Measurements from ENCODE around the gene FCRL1.

FCRL1 gene, protein sequence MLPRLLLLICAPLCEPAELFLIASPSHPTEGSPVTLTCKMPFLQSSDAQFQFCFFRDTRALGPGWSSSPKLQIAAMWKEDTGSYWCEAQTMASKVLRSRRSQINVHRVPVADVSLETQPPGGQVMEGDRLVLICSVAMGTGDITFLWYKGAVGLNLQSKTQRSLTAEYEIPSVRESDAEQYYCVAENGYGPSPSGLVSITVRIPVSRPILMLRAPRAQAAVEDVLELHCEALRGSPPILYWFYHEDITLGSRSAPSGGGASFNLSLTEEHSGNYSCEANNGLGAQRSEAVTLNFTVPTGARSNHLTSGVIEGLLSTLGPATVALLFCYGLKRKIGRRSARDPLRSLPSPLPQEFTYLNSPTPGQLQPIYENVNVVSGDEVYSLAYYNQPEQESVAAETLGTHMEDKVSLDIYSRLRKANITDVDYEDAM

DNA sequence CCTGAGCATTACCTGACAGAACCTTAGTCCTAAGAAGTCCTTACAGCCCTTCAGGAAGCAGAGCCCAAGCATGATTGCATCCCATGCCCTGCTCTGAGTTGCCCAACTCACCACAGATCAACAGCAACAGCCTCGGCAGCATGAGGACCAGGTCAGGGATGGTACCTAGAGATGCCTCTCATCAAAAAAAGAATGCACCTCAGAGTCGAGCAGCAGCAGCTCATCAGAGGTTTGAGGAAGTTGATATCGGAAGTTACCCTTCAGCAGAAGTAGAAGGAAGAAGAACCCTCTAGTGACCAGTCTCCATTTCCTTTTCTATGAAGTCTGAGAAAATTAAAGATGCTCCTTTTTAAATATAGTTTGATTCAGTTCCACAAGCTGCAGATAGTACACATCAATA lies at the start of gene FCRL1:
TSS of gene FCRL1 (minus strand) at position 225 of the 400 bp plus-strand sequence. CDS start at position 142, 83 bp downstream.
- no peak for TF ChIP-seq RARB (CRISPR knock-in tag; IDR thresholded peaks at IDR 0.05)
- no peak for TF ChIP-seq ZNF70 (CRISPR knock-in tag; IDR thresholded peaks at IDR 0.05)
- TF ChIP-seq ZFP30 (CRISPR knock-in tag; IDR thresholded peaks at IDR 0.05), result no peak
- no peak for TF ChIP-seq ESRRG (CRISPR knock-in tag; IDR thresholded peaks at IDR 0.05)
- TF ChIP-seq ZNF565 (CRISPR knock-in tag; conservative IDR thresholded peaks at IDR 0.05; ENCODE audit: low read depth), result no peak
- no peak for TF ChIP-seq OSR1 (CRISPR knock-in tag; IDR thresholded peaks at IDR 0.05)
- TF ChIP-seq, protein P1, sequence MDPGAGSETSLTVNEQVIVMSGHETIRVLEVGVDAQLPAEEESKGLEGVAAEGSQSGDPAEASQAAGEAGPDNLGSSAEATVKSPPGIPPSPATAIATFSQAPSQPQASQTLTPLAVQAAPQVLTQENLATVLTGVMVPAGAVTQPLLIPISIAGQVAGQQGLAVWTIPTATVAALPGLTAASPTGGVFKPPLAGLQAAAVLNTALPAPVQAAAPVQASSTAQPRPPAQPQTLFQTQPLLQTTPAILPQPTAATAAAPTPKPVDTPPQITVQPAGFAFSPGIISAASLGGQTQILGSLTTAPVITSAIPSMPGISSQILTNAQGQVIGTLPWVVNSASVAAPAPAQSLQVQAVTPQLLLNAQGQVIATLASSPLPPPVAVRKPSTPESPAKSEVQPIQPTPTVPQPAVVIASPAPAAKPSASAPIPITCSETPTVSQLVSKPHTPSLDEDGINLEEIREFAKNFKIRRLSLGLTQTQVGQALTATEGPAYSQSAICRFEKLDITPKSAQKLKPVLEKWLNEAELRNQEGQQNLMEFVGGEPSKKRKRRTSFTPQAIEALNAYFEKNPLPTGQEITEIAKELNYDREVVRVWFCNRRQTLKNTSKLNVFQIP (CRISPR knock-in tag; IDR thresholded peaks at IDR 0.05; ENCODE audit: borderline replicate concordance, low read depth), result no peak
- TF ChIP-seq PPARA (CRISPR knock-in tag; IDR thresholded peaks at IDR 0.05; ENCODE audit: borderline replicate concordance), result no peak
- TF ChIP-seq, protein P2, sequence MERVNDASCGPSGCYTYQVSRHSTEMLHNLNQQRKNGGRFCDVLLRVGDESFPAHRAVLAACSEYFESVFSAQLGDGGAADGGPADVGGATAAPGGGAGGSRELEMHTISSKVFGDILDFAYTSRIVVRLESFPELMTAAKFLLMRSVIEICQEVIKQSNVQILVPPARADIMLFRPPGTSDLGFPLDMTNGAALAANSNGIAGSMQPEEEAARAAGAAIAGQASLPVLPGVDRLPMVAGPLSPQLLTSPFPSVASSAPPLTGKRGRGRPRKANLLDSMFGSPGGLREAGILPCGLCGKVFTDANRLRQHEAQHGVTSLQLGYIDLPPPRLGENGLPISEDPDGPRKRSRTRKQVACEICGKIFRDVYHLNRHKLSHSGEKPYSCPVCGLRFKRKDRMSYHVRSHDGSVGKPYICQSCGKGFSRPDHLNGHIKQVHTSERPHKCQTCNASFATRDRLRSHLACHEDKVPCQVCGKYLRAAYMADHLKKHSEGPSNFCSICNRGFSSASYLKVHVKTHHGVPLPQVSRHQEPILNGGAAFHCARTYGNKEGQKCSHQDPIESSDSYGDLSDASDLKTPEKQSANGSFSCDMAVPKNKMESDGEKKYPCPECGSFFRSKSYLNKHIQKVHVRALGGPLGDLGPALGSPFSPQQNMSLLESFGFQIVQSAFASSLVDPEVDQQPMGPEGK (CRISPR knock-in tag; IDR thresholded peaks at IDR 0.05; ENCODE audit: borderline replicate concordance), result no peak
- no peak for TF ChIP-seq ZC3H10 (CRISPR knock-in tag; IDR thresholded peaks at IDR 0.05)
- TF ChIP-seq, protein P3, sequence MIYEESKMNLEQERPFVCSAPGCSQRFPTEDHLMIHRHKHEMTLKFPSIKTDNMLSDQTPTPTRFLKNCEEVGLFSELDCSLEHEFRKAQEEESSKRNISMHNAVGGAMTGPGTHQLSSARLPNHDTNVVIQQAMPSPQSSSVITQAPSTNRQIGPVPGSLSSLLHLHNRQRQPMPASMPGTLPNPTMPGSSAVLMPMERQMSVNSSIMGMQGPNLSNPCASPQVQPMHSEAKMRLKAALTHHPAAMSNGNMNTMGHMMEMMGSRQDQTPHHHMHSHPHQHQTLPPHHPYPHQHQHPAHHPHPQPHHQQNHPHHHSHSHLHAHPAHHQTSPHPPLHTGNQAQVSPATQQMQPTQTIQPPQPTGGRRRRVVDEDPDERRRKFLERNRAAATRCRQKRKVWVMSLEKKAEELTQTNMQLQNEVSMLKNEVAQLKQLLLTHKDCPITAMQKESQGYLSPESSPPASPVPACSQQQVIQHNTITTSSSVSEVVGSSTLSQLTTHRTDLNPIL (CRISPR knock-in tag; IDR thresholded peaks at IDR 0.05; ENCODE audit: low read depth), result no peak
- no peak for TF ChIP-seq TOX (CRISPR knock-in tag; IDR thresholded peaks at IDR 0.05; ENCODE audit: borderline replicate concordance)
- TF ChIP-seq, protein P4, sequence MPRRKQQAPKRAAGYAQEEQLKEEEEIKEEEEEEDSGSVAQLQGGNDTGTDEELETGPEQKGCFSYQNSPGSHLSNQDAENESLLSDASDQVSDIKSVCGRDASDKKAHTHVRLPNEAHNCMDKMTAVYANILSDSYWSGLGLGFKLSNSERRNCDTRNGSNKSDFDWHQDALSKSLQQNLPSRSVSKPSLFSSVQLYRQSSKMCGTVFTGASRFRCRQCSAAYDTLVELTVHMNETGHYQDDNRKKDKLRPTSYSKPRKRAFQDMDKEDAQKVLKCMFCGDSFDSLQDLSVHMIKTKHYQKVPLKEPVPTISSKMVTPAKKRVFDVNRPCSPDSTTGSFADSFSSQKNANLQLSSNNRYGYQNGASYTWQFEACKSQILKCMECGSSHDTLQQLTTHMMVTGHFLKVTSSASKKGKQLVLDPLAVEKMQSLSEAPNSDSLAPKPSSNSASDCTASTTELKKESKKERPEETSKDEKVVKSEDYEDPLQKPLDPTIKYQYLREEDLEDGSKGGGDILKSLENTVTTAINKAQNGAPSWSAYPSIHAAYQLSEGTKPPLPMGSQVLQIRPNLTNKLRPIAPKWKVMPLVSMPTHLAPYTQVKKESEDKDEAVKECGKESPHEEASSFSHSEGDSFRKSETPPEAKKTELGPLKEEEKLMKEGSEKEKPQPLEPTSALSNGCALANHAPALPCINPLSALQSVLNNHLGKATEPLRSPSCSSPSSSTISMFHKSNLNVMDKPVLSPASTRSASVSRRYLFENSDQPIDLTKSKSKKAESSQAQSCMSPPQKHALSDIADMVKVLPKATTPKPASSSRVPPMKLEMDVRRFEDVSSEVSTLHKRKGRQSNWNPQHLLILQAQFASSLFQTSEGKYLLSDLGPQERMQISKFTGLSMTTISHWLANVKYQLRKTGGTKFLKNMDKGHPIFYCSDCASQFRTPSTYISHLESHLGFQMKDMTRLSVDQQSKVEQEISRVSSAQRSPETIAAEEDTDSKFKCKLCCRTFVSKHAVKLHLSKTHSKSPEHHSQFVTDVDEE (CRISPR knock-in tag; IDR thresholded peaks at IDR 0.05), result no peak
- no peak for ATAC-seq

DNA sequence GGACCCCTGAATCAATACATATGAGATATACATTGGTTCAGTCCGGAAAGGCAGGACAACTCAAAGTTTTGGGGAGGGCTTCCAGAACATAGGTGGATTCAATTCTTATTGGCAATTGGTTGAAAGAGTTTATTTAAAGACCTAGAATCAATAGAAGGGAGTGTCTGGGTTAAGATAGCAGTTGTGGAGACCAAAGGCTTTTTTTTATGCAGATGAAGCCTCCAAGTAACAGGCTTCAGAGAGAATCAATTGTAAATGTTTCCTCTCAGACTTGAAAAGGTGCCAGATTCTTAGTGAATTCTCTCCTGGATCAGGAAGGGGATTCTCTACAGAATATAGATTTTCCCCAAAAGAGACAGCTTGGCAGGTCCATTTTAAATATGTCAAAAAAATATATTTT lies 48.7 kb upstream of the FCRL1 start:
- ATAC-seq, result no peak
- TF ChIP-seq, protein P1 (CRISPR knock-in tag; IDR thresholded peaks at IDR 0.05; ENCODE audit: borderline replicate concordance, low read depth), result no peak
- TF ChIP-seq RARB (CRISPR knock-in tag; IDR thresholded peaks at IDR 0.05) (no peak), ZC3H10 (CRISPR knock-in tag; IDR thresholded peaks at IDR 0.05) (no peak), SNAI2 (CRISPR knock-in tag; IDR thresholded peaks at IDR 0.05) (no peak), PPARA (CRISPR knock-in tag; IDR thresholded peaks at IDR 0.05; ENCODE audit: borderline replicate concordance) (no peak), ZNF70 (CRISPR knock-in tag; IDR thresholded peaks at IDR 0.05) (no peak), CSDC2 (CRISPR knock-in tag; IDR thresholded peaks at IDR 0.05) (no peak), GLIS3 (CRISPR knock-in tag; IDR thresholded peaks at IDR 0.05) (no peak), TCF4 (CRISPR knock-in tag; IDR thresholded peaks at IDR 0.05; ENCODE audit: borderline replicate concordance) (no peak), ZFP30 (CRISPR knock-in tag; IDR thresholded peaks at IDR 0.05) (no peak), TOX (CRISPR knock-in tag; IDR thresholded peaks at IDR 0.05; ENCODE audit: borderline replicate concordance) (no peak), ESRRG (CRISPR knock-in tag; IDR thresholded peaks at IDR 0.05) (no peak), ISL1 (CRISPR knock-in tag; IDR thresholded peaks at IDR 0.05) (no peak), BACH2 (CRISPR knock-in tag; IDR thresholded peaks at IDR 0.05; ENCODE audit: borderline replicate concordance) (no peak)
- TF ChIP-seq, protein P2 (CRISPR knock-in tag; IDR thresholded peaks at IDR 0.05; ENCODE audit: borderline replicate concordance), result no peak
- TF ChIP-seq, protein P3 (CRISPR knock-in tag; IDR thresholded peaks at IDR 0.05; ENCODE audit: low read depth), result no peak
- TF ChIP-seq, protein P5, sequence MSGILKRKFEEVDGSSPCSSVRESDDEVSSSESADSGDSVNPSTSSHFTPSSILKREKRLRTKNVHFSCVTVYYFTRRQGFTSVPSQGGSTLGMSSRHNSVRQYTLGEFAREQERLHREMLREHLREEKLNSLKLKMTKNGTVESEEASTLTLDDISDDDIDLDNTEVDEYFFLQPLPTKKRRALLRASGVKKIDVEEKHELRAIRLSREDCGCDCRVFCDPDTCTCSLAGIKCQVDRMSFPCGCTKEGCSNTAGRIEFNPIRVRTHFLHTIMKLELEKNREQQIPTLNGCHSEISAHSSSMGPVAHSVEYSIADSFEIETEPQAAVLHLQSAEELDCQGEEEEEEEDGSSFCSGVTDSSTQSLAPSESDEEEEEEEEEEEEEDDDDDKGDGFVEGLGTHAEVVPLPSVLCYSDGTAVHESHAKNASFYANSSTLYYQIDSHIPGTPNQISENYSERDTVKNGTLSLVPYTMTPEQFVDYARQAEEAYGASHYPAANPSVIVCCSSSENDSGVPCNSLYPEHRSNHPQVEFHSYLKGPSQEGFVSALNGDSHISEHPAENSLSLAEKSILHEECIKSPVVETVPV (CRISPR knock-in tag; IDR thresholded peaks at IDR 0.05), result no peak

Measured in SK-N-SH treated with all-trans-retinoic acid at 6 μM for 48 hours (cell line).